Activated naive CD8-positive, alpha-beta T cell (primary cell): ENCODE data around the gene DERL2.

Experiments
- H3K27ac Mint-ChIP-seq: one replicate; pipeline ENCODE4 v1.8.0; 2021; ENCODE audit warnings: mixed read lengths
- H3K27me3 Mint-ChIP-seq: one replicate; pipeline ENCODE4 v1.8.0; 2021; ENCODE audit warnings: mixed read lengths
- H3K36me3 Mint-ChIP-seq: one replicate; pipeline ENCODE4 v1.8.0; 2021; ENCODE audit warnings: mixed read lengths
- H3K4me1 Mint-ChIP-seq: one replicate; pipeline ENCODE4 v1.8.0; 2021; ENCODE audit warnings: low read depth, mixed read lengths
- H3K4me3 Mint-ChIP-seq: one replicate; pipeline ENCODE4 v1.8.0; 2021; ENCODE audit warnings: mild to moderate bottlenecking, mixed read lengths
- H3K9me3 Mint-ChIP-seq: one replicate; pipeline ENCODE4 v1.8.0; 2021; ENCODE audit warnings: low read depth, mixed read lengths

DERL2 gene

DNA sequence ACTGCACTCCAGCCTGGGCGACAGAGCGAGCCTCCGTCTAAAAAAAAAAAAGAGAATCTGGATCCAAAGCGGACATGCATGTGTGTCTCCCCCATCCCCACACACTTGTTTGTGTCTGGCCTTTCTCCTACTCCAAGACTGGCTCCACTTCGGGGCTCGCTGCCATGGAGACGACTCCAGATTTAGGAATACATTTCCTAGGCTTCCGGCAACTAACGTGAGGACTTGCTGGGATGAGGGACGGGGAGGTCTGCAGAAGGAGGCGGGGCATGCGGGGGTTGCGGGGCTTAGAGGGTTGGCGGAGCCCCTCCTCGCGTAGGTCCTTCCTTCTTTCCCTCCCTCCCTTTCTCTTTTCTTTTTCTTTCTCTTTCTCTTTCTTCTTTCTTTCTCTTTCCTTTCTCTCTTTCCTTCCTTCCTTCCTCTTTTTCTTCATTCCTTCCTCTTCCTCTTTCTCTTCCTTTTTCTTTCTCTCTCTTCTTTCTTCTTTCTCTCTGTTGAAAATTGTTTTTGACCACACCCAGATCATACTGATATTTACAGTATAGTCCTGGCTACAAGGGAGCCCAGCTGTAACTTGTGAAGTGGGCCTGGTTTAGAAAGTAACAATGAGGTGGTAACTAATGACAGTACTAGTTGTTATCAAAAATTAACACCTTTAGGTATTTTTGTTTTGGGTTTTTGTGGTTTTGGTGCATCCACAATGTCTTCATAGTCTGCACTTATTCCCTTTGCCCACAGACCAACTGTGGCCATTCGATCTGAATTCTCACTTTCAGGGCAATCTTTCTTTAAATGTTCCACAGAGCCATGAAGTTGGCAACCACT is 25.6 kb upstream of the DERL2 start:
- H3K27me3 Mint-ChIP-seq = no peaks in the 10 kb centered on the region
- peaks cover 21% of the 10 kb centered on the region for H3K36me3 Mint-ChIP-seq
- peaks cover 34% of the 10 kb centered on the region for H3K4me1 Mint-ChIP-seq
- peak overlapping the region; percentile 13 for H3K4me3 Mint-ChIP-seq
- peak overlapping the region; percentile 7 for H3K27ac Mint-ChIP-seq
- peaks cover 4% of the 10 kb centered on the region for H3K9me3 Mint-ChIP-seq

DNA sequence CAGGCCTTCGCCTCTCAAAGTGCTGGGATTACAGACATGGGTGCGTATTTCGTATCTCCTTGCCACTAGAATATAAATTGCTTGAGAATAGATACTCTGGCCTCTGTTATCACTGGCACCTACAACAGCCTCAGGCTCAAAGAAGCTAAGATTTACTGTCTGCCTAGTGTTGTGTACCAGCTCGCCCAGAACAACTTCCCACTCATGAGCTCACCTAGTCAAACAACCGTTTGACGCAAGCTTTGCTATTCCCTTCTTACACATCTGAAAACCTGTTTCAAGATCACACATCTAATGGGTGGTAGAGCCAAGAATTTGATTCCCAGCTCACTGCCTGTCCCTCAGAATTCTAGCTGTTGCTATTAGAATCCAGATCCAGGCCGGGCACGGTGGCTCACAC is 24.8 kb upstream of the DERL2 start:
- peaks cover 4% of the 10 kb centered on the region for H3K9me3 Mint-ChIP-seq
- H3K4me3 Mint-ChIP-seq = no peak overlapping the region
- no peaks in the 10 kb centered on the region for H3K27me3 Mint-ChIP-seq
- peaks cover 31% of the 10 kb centered on the region for H3K4me1 Mint-ChIP-seq
- peaks cover 18% of the 10 kb centered on the region for H3K36me3 Mint-ChIP-seq
- H3K27ac Mint-ChIP-seq = no peak overlapping the region

DNA sequence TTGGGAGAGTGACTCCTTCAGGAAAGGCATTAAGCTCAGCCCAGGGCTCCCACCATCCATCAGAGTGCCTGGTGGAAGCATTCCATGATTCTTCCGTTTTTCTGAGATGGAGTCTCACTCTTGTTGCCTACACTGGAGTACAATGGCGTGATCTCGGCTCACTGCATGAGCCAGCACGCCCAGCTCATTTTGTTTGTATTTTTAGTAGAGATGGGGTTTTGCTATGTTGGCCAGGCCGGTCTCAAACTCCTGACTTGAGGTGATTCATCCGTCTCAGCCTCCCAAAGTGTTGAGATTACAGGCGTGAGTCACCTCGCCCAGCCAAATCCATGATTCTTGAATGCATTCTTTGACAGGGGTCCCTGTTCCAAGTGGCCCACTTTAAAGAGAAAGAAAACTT is 23.5 kb upstream of the DERL2 start:
- Mint-ChIP-seq H3K4me3 (no peak overlapping the region), H3K27me3 (no peaks in the 10 kb centered on the region), H3K27ac (no peak overlapping the region), H3K36me3 (peaks cover 18% of the 10 kb centered on the region), H3K4me1 (peaks cover 27% of the 10 kb centered on the region), H3K9me3 (peaks cover 4% of the 10 kb centered on the region)

DNA sequence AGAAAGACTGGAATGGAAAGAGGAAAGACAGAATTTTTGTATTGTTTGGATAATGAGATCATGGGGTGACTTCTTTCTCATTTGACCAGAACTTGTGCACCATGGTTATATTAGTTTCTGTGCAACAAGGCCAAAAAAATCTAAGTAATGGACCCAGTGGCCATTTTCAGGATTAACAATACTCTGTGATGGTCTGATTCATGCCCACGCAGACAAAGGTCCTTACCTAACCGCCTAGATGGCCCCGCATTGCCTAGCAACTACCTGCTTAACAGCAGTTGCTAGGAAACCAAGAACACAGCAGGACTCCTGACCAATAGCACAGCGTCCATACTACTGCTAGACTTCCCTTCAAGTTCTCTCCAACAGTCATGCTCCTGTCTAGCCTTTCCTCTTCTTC is 22.8 kb upstream of the DERL2 start:
- Mint-ChIP-seq H3K4me3 (no peak overlapping the region), H3K27ac (no peak overlapping the region), H3K4me1 (peaks cover 22% of the 10 kb centered on the region), H3K9me3 (peaks cover 4% of the 10 kb centered on the region), H3K36me3 (peaks cover 18% of the 10 kb centered on the region), H3K27me3 (no peaks in the 10 kb centered on the region)

DNA sequence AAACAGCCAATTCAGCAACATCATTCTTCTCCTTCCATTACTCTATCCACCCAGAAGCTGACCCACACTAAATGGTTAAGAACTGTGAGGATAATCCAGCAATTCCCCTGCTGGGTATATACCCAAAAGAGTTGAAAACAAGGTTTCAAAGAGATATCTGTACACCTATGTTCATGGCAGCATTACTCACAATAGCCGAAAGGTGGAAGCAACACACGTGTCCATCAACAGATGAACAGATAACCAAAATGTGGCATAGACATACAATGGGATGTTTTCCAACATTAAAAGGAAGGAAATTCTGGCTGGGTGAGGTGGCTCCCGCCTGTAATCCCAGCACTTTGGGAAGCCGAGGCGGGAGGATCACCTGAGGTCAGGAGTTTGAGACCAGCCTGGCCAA is 20.3 kb upstream of the DERL2 start:
- H3K4me1 Mint-ChIP-seq = peaks cover 3% of the 10 kb centered on the region
- no peaks in the 10 kb centered on the region for H3K27me3 Mint-ChIP-seq
- H3K4me3 Mint-ChIP-seq = no peak overlapping the region
- no peaks in the 10 kb centered on the region for H3K9me3 Mint-ChIP-seq
- H3K27ac Mint-ChIP-seq = no peak overlapping the region
- H3K36me3 Mint-ChIP-seq = peaks cover 10% of the 10 kb centered on the region

DNA sequence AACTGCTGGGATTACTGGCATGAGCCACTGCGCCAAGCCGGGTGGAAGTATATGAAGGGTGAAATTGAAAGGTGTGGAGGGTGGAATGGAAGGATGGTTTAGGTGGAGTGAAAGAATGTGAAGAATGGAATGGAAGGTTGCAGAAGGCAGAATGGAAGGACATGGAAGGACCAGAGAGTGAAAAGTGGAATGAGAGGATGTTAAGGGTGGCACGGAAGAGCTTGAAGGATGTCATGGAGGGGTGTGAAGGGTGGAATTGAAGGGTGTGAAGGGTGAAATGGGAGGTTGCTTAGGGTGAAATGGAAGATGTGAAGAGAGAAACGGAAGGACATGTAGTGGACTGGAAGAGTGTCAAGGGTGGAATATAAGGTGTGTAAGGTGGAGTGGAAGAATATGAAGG is 16.6 kb upstream of the DERL2 start:
- H3K9me3 Mint-ChIP-seq = no peaks in the 10 kb centered on the region
- H3K4me1 Mint-ChIP-seq = peaks cover 17% of the 10 kb centered on the region
- H3K4me3 Mint-ChIP-seq = peak overlapping the region; percentile 6
- no peak overlapping the region for H3K27ac Mint-ChIP-seq
- H3K36me3 Mint-ChIP-seq = peaks cover 2% of the 10 kb centered on the region
- no peaks in the 10 kb centered on the region for H3K27me3 Mint-ChIP-seq

DNA sequence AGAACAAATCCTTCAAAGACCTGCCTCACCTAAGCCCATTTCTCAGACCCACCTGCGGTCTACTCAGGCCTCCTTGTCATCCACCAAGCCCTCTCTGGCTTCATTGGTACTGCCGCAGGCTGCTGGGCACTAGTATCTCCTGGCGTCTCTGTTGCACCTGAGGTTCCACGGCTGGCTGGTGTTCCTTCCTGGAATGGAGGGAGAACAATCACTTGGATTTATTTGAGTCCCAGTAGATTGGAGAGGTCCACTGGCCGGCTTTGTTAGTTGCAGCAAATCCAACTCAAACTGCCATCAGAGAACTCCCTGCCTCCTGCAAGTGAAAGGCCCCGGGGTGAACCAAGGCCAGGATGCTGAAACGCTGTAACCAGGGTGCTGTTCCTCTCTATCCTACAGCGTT is 15.7 kb upstream of the DERL2 start:
- H3K27ac Mint-ChIP-seq = peak overlapping the region; percentile 77
- H3K36me3 Mint-ChIP-seq = no peaks in the 10 kb centered on the region
- H3K4me3 Mint-ChIP-seq = peak overlapping the region; percentile 72
- H3K27me3 Mint-ChIP-seq = no peaks in the 10 kb centered on the region
- H3K9me3 Mint-ChIP-seq = no peaks in the 10 kb centered on the region
- peaks cover 20% of the 10 kb centered on the region for H3K4me1 Mint-ChIP-seq

DNA sequence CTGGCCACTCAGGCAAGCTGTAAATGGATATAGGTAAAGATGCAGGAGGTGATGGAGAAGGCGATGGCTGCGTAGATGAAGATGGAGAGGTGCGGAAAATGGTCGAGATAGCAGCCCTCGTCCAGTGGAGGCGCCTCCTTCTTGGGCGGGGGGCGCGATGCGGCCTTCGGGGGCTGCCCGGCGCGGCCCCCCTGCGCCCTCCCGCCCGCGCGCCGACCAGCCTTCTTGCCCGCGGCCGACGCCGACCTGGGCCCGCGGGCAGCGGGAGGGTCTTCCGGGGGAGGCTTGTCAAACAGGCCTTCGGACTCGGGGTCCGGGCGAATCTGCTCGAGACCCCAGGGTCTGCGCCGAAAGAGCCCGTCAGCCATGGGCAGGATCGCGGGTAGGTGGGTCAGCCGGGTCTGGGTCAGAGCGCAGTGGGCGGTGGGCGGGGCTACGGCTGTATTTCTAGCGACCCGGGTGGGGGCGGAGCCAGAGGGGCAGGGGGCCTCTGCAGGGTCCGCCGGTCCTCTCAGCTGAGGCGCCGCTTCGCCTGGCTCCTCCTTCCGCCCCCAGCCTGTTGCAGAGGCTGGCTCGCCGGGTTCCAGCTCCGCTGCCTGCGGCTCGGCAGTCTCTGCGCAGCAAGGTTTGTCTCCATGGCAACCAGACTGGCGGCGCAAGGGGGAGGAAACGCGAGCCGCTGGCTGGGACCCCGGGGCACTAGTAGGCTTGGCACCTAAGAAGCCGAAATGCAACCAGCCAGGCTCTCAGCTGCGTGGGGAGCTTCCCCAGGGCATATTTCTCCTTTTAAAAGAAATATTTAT is 14.8 kb upstream of the DERL2 start:
- Mint-ChIP-seq H3K4me3 (peak overlapping the region; percentile 98), H3K9me3 (no peaks in the 10 kb centered on the region), H3K4me1 (peaks cover 20% of the 10 kb centered on the region), H3K36me3 (no peaks in the 10 kb centered on the region), H3K27me3 (no peaks in the 10 kb centered on the region), H3K27ac (peak overlapping the region; percentile 88)

DNA sequence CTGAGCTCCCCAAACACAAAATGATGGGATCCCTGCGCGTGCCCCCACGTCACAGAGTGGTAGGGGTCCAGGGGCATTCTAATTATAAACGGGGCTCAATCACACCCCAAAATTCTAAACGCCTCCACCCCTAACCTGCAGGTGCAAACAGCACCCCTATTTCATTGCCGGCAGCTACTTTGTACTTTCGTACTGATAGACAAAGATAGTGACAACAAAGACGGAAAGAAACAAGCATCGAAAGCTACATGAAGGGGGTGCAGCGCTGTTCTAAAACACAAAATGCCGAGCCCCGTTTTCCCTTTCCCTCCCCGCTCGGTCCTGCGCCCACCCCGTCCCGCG is 14.2 kb upstream of the DERL2 start:
- Mint-ChIP-seq H3K4me3 (peak overlapping the region; percentile 98), H3K4me1 (peaks cover 20% of the 10 kb centered on the region), H3K9me3 (no peaks in the 10 kb centered on the region), H3K27me3 (no peaks in the 10 kb centered on the region), H3K36me3 (no peaks in the 10 kb centered on the region), H3K27ac (peak overlapping the region; percentile 88)

DNA sequence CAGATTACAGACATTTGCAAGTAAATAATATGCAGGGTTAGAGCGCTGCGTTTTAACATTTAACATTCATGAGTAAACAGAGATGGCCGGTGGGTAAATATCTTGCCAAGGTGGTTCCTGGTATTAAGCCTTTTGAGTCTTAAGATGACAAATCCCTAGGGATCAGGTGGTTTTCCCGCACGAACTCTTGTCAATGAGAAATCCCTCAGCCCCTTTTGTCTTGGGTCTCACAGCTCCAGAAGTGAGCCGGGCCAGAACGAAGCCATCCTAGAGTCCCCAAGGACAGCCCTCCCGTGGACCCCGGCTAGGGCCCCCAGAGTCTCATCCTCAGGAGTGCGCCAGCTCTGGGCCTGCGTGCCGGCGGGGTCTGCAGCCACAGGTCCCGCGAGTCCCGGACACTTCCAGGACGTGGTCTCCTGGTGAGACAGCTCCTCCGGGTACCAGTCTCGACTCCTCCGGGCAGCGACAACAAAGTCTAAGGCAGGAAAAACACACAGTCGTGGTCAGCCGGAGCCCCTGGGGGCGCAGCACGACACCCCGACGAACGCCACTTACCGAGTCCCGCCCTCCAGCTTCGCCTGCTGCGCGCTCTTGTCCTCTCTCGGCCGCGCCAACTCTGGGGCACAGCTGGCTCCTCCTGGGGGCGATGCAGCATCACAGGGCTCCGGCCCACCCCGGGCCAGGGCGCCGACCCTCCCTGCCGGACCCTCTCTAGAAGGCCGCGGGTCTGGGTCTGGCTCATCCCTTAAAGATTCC is 13.7 kb upstream of the DERL2 start:
- H3K4me1 Mint-ChIP-seq = peaks cover 20% of the 10 kb centered on the region
- no peaks in the 10 kb centered on the region for H3K27me3 Mint-ChIP-seq
- H3K9me3 Mint-ChIP-seq = no peaks in the 10 kb centered on the region
- peak overlapping the region; percentile 98 for H3K4me3 Mint-ChIP-seq
- no peaks in the 10 kb centered on the region for H3K36me3 Mint-ChIP-seq
- H3K27ac Mint-ChIP-seq = no peak overlapping the region

DNA sequence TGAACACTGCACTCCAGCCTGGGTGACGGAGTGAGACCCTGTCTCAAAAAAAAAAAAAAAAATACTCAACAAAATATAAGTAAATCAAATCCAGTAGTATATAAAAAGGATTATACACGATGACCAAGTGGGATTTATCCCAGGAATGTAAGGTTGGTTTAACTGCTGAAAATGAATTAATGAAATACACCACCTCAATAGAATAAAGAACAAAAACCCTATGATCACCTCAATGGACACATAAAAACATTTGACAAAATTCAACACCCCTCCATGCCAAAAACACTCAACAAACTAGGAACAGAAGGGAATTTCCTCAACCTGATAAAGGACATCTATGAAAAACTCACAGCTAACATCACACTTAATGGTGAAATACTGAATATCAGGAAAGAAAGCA is 7.0 kb upstream of the DERL2 start:
- Mint-ChIP-seq H3K27ac (no peak overlapping the region), H3K4me1 (peaks cover 15% of the 10 kb centered on the region), H3K9me3 (no peaks in the 10 kb centered on the region), H3K4me3 (no peak overlapping the region), H3K27me3 (no peaks in the 10 kb centered on the region), H3K36me3 (peaks cover 10% of the 10 kb centered on the region)

DNA sequence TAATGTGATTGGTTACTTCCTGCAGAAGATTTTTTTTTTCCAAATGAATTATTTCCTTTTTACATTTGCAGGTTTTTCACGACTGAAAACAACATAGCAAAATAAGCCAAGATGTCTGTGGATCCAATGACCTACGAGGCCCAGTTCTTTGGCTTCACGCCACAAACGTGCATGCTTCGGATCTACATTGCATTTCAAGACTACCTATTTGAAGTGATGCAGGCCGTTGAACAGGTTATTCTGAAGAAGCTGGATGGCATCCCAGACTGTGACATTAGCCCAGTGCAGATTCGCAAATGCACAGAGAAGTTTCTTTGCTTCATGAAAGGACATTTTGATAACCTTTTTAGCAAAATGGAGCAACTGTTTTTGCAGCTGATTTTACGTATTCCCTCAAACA is 2.8 kb upstream of the DERL2 start:
- H3K4me3 Mint-ChIP-seq = peak overlapping the region; percentile 98

DNA sequence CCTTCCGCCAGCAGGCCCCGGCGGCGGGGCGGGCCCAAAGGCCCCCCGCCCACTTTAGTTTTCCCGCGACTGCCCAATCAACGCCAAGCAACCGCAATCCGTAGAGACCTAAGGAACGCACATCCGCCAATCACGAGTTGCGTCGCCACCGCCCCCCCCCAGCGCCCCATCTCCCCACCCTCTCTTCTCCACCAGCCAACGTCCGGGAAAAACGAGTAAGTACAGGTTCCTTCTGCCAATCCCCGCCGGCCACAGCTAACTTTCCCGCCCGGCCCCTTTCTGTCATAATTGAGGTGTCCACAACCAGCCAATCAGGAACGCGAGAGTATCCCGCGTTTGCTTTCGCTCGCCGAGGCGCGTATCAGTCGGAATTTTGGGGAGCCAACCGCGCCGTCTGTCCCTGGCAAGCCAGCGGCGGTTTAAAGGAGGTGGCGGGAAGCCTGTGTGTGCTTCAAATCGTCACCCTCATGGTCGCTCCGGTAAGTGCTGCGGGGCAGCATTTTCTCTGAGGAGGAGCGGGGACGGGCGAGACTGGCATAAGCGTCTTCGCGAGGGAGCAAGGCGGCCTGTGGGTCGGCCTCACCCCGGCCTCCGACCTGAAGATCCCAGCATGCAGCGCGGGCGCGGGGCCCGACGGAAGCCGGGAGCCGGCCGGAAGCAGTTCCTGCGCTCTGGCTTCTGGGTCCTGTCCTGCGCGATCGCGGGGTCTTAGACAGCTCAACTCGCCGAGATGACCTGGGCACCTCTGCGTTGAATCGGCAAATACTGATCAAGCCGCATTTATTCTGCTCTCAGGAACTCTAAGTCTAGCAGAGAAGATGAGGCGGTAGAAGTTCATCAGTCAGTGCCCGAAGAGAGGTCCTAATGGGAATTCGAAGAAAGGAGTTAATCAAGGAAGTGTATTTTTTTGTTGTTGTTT is 487 bp upstream of the DERL2 start, which contains the start of gene MIS12:
MIS12 (plus strand) TSS at position 361 of the 919 bp plus-strand sequence. CDS start 2,297 bp downstream, outside the sequence.
- Mint-ChIP-seq H3K36me3 (peaks cover 16% of the 10 kb centered on the region), H3K9me3 (no peaks in the 10 kb centered on the region), H3K4me3 (peak within 1 kb of the TSS; percentile 98), H3K4me1 (peaks cover 58% of the 10 kb centered on the region), H3K27ac (peak within 1 kb of the TSS; percentile 97), H3K27me3 (no peaks in the 10 kb centered on the region)

More for the DNA sequence above, 2.8 kb upstream of the DERL2 start:
- Mint-ChIP-seq H3K4me1 (peaks cover 43% of the 10 kb centered on the region), H3K9me3 (no peaks in the 10 kb centered on the region), H3K27me3 (no peaks in the 10 kb centered on the region), H3K27ac (peak overlapping the region; percentile 86), H3K36me3 (peaks cover 17% of the 10 kb centered on the region)

DNA sequence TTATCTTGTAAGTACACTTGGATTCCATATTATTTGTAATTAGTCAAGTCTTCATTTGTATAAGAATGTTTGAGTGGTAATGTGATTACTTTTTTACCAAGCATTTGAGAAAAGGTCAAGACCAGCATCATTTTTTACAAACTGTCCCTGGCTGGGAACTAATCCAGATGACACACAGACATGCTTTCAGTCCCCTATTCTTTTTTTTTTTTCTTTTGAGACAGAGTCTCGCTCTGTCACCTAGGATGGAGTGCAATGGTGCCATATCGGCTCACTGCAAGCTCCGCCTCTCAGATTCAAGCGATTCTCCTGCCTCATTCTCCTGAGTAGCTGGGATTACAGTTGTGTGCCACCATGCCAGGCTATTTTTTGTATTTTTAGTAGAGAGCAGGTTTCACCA is 4.5 kb downstream of the DERL2 start:
- Mint-ChIP-seq H3K4me3 (no peak overlapping the region), H3K9me3 (no peaks in the 10 kb centered on the region), H3K27me3 (no peaks in the 10 kb centered on the region), H3K27ac (no peak overlapping the region), H3K4me1 (peaks cover 59% of the 10 kb centered on the region), H3K36me3 (peaks cover 8% of the 10 kb centered on the region)
